GM12878 (cell line): Measurements from ENCODE around the gene CENPP. TPM values are rescaled to one million over a fixed set of nuclear protein-coding genes. Genes with fewer than 3 reads are reported as not detected.

Source experiments
- ATAC-seq: fragments of 200-7000 bp; cut with Tn5 transposase; 3 replicates; pipeline ENCODE4 v1.9.1; 2020; ENCODE audit warnings: mild to moderate bottlenecking, moderate library complexity
- BruUV-seq: library from RNA; stranded (reverse); fragments of 400-500 nt; replicated peaks from 2 replicates; lab custom pipeline; 2021; lab: Mats Ljungman, UMichigan
- CTCF ChIA-PET: fragments of 300-600 bp; sonication (Branson Sonifier 250); formaldehyde crosslinking; extraction: SDS; loops from one replicate; lab custom pipeline; 2021; ENCODE audit warnings: inconsistent platforms; lab: Yijun Ruan, JAX
- POLR2A ChIA-PET: fragments of 350-600 bp; formaldehyde crosslinking; extraction: SDS; loops from one replicate; lab custom pipeline; 2021; ENCODE audit warnings: inconsistent platforms; lab: Charles Lee
- RAD21 ChIA-PET: fragments of 300-600 bp; sonication (Branson Sonifier 250); formaldehyde crosslinking; loops from one replicate; lab custom pipeline; 2023; ENCODE audit warnings: antibody characterized with exemption; ENCODE audit not compliant: unreplicated experiment; lab: Charles Lee
- SMC1A ChIA-PET: fragments of 300-600 bp; sonication (Branson Sonifier 250); formaldehyde crosslinking; loops from one replicate; lab custom pipeline; 2023; ENCODE audit not compliant: unreplicated experiment, uncharacterized antibody; lab: Charles Lee
- DNase-seq: peaks from one replicate; pipeline ENCODE4 v3.0.0-alpha.2; 2011; ENCODE audit warnings: low read depth, low spot score
- FAIRE-seq: peaks from 3 replicates; lab custom pipeline; 2011; peaks lifted over from hg19 to GRCh38; lab: Jason Lieb, UNC
- H2AFZ ChIP-seq: 2 replicates; pipeline ENCODE4 v1.6.0; 2011; ENCODE audit warnings: low read depth, low read length, control low read depth; ENCODE audit not compliant: control insufficient read depth
- H3K27ac ChIP-seq: 2 replicates; pipeline ENCODE4 v1.5.1; 2011; ENCODE audit warnings: control low read depth; ENCODE audit not compliant: control insufficient read depth, insufficient read depth
- H3K27me3 ChIP-seq, 2 experiments: replicated peaks in 1 of 2; 2 replicates each; pipeline versions ENCODE4 v1.6.0 to v1.6.1; 2011; ENCODE audit warnings: low read length in 1 of 2; ENCODE audit not compliant: control insufficient read depth in 2 of 2, insufficient read depth in 2 of 2
- H3K36me3 ChIP-seq, 2 experiments: 2 replicates each; pipeline ENCODE4 v1.5.1; 2011; ENCODE audit warnings: low read length in 1 of 2; ENCODE audit not compliant: control insufficient read depth in 2 of 2, insufficient read depth in 2 of 2
- H3K4me1 ChIP-seq: 2 replicates; pipeline ENCODE4 v1.6.1; 2011; ENCODE audit warnings: mild to moderate bottlenecking, low read length, moderate library complexity, mixed read lengths; ENCODE audit not compliant: control insufficient read depth, insufficient read depth
- H3K4me2 ChIP-seq: 2 replicates; pipeline ENCODE4 v1.6.0; 2011; ENCODE audit warnings: control low read depth; ENCODE audit not compliant: control insufficient read depth, insufficient read depth
- H3K4me3 ChIP-seq: fragments of 200-600 bp; sonication (generic); 2 replicates; pipeline ENCODE4 v1.5.1; 2016
- H3K79me2 ChIP-seq: 2 replicates; pipeline ENCODE4 v1.6.0; 2011; ENCODE audit warnings: low read length; ENCODE audit not compliant: control insufficient read depth, insufficient read depth
- H3K9ac ChIP-seq: 2 replicates; pipeline ENCODE4 v1.8.0; 2011; ENCODE audit warnings: low read length, control low read depth, mixed read lengths; ENCODE audit not compliant: control insufficient read depth, insufficient read depth
- H3K9me3 ChIP-seq: replicated peaks from 3 replicates; pipeline ENCODE4 v1.5.1; 2011; ENCODE audit warnings: mild to moderate bottlenecking, low read length; ENCODE audit not compliant: control insufficient read depth, insufficient read depth
- H4K20me1 ChIP-seq: 2 replicates; pipeline ENCODE4 v1.6.0; 2011; ENCODE audit not compliant: control insufficient read depth, insufficient read depth
- CHD1 ChIP-seq: IDR thresholded peaks from 2 replicates; pipeline ENCODE4 v1.6.1; 2012; ENCODE audit warnings: low read depth, low read length, improper control_type of control experiment
- E2F4 ChIP-seq: IDR thresholded peaks from 2 replicates; pipeline ENCODE4 v1.6.1; 2012; ENCODE audit warnings: low read depth, low read length, improper control_type of control experiment
- HDAC2 ChIP-seq: fragments of 200-600 bp; sonication (generic); IDR thresholded peaks from 2 replicates; pipeline ENCODE4 v1.6.1; 2017
- JUND ChIP-seq: IDR thresholded peaks from 2 replicates; pipeline ENCODE4 v1.6.1; 2012; ENCODE audit warnings: low read depth, mild to moderate bottlenecking, low read length, improper control_type of control experiment, moderate library complexity
- KDM1A ChIP-seq: fragments of 200-600 bp; sonication (generic); IDR thresholded peaks from 2 replicates; pipeline ENCODE4 v1.6.1; 2016; ENCODE audit warnings: borderline replicate concordance
- NBN ChIP-seq: fragments of 450-650 bp; IDR thresholded peaks from 2 replicates; pipeline ENCODE4 v1.6.1; 2016
- NR2F1 ChIP-seq: fragments of 450-650 bp; conservative IDR thresholded peaks from 2 replicates; pipeline ENCODE4 v1.6.1; 2017; ENCODE audit warnings: mild to moderate bottlenecking
- RAD51 ChIP-seq: fragments of 450-650 bp; IDR thresholded peaks from 2 replicates; pipeline ENCODE4 v1.6.1; 2016; ENCODE audit warnings: moderate library complexity, mild to moderate bottlenecking, inconsistent platforms
- TCF3 ChIP-seq: IDR thresholded peaks from 2 replicates; pipeline ENCODE4 v1.6.1; 2012; ENCODE audit warnings: low read depth, mild to moderate bottlenecking, low read length, borderline replicate concordance; ENCODE audit not compliant: insufficient read depth
- ZNF384 ChIP-seq: IDR thresholded peaks from 2 replicates; pipeline ENCODE4 v1.6.1; 2012; ENCODE audit warnings: low read depth, mild to moderate bottlenecking, low read length, improper control_type of control experiment, borderline replicate concordance
- WGBS: methylation state at CpG from one replicate; pipeline ENCODE4 v1.1.6; 2016; ENCODE audit warnings: low lambda C conversion rate; ENCODE audit not compliant: insufficient replicate concordance, insufficient coverage; ENCODE audit errors: missing lambda C conversion rate; 5-methylcytosine and 5-hydroxymethylcytosine counted together
- in situ Hi-C: fragments of 300-500 bp; cut with MboI; formaldehyde crosslinking; loops from 9 replicates; pipeline ENCODE4 v1.14.3; 2018; ENCODE audit warnings: mixed read lengths
- intact Hi-C: fragments of 100-400 bp; cut with micrococcal nuclease; formaldehyde crosslinking; loops from one replicate; pipeline ENCODE4 v1.14.2; 2022; ENCODE audit not compliant: unreplicated experiment
- polyA plus RNA-seq, 11 experiments: library from polyadenylated mRNA; depleted of rRNA in 4 of 11; unstranded in 6 of 11; stranded (reverse) in 5 of 11; fragments of >200 nt; fragmentation: Nextera tagmentation in 4 of 11; fragmentation: Illumina TruSeq in 1 of 11; extraction: Ambion mirVana in 4 of 11; extraction: Trizol in 1 of 11; gene quantifications; 1 replicate in 1 of 11; 2 replicates in 10 of 11; pipeline versions ENCODE4 v1.2.1 to v1.2.3, GENCODE V29; 2011 to 2016; ENCODE audit warnings: inconsistent platforms in 2 of 11, missing spikeins in 2 of 11, low read depth in 1 of 11
- total RNA-seq, 4 experiments: library from RNA; depleted of rRNA in 3 of 4; stranded (reverse); fragments of >200 nt in 3 of 4; fragmentation: Illumina TruSeq in 1 of 4; extraction: Trizol in 1 of 4; gene quantifications; 2 replicates each; pipeline versions ENCODE4 v1.2.1 to v1.2.3, GENCODE V29; 2013 to 2021

Gene CENPP
- total and polyA plus RNA-seq, 10 of the 15 experiments (the other 5 are each of a cell fraction or from before 2014, with no cell fraction given) = 9.4 to 31.4 (median 19.8) TPM

DNA sequence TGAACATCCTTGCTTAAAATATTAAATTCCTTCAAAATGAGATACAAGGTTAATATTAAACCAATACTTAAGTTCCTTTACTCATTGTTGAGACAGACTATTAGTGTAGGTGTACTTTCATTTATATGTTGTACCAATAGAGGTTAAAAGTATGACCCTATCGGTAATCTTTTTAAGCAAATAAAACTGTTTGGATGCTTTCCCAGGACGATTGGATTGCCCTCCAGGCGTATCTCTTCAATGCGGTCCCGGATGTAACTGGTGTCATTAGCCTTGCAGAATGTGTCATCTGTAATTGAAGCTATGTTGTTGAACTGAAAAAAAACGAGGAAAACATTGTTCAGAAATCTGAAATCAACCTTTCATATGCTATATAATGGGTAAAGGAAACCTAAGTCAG, 59.7 kb downstream of the CENPP start:
- no peak overlapping the region for H3K9ac ChIP-seq
- DNase-seq (no peak), FAIRE-seq (no peak), ATAC-seq (no peak)
- no peaks in the 10 kb centered on the region for H3K9me3 ChIP-seq
- no peak overlapping the region for H2AFZ ChIP-seq
- no peaks in the 10 kb centered on the region for H3K36me3 ChIP-seq
- RAD21 ChIA-PET = no interaction called here
- H4K20me1 ChIP-seq = no peaks in the 10 kb centered on the region
- no peaks in the 10 kb centered on the region for H3K4me1 ChIP-seq
- CTCF ChIA-PET = interaction anchor here (1.1 kb wide), 1 partner anchor 55 kb away, joined by 3 read pairs; no protein-coding TSS in a partner anchor
- POLR2A ChIA-PET = no interaction called here
- no peak overlapping the region for H3K27ac ChIP-seq
- in situ Hi-C loops = no loop called here
- BruUV-seq = no TSS peak
- H3K27me3 ChIP-seq = no peaks in the 10 kb centered on the region
- no peak overlapping the region for H3K4me2 ChIP-seq
- TF ChIP-seq TCF3 (no peak), JUND (no peak), E2F4 (no peak), ZNF384 (no peak), CHD1 (no peak), HDAC2 (no peak), KDM1A (no peak), NR2F1 (no peak), NBN (no peak), RAD51 (no peak)
- intact Hi-C loops = no loop called here
- SMC1A ChIA-PET = no interaction called here
- no peaks in the 10 kb centered on the region for H3K79me2 ChIP-seq
- no peak overlapping the region for H3K4me3 ChIP-seq
- 80% methylated on average over 6 of the region's 6 CpGs for WGBS
